ENCODE data around the gene CCL14.

DNA sequence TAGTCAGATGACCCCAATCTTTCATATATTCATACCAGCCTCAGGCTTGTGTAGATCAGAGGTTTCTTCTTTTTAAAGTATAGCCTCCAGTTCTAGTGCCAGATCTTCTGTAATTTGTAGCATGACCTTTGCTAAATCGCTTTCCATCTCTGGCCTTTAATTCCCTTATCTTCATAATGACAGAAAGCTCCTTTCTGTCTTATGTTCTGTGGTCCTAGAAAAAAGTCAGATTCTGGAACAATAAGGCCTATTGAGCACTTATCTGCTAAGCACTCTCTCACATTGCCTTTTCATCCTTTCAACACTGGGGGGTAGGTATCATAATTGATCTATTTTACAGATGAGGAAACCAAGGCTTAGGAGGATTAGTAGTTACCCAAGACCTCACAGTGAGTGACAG is 14.5 kb downstream of the CCL14 start:
- TF ChIP-seq CTCF (IDR thresholded peaks at IDR 0.05; ENCODE audit: low read depth, low read length) (no peak), POLR2A (IDR thresholded peaks at IDR 0.05; ENCODE audit: extremely low read depth, insufficient read length) (no peak)

Measured in NB4 (cell line).